Activated CD4-positive, alpha-beta T cell treated with anti-CD3 and anti-CD28 coated beads for 36 hours (primary cell): ENCODE data around the gene ANKMY1. TPM values are rescaled to one million over a fixed set of nuclear protein-coding genes. Genes with fewer than 3 reads are reported as not detected.

Experiments
- ATAC-seq: fragments of 200-7000 bp; cut with Tn5 transposase; one replicate; pipeline ENCODE4 v1.10.0; 2021; ENCODE audit warnings: mild to moderate bottlenecking, moderate library complexity
- CTCF ChIA-PET: fragments of 350-600 bp; sonication (Branson Sonifier 250); formaldehyde crosslinking; loops from one replicate; lab custom pipeline; 2021; ENCODE audit warnings: antibody characterized with exemption; lab: Charles Lee
- POLR2A ChIA-PET: fragments of 350-600 bp; sonication (Branson Sonifier 250); formaldehyde crosslinking; loops from one replicate; lab custom pipeline; 2021; ENCODE audit warnings: antibody characterized with exemption, inconsistent platforms; lab: Charles Lee
- DNase-seq: peaks from one replicate; pipeline ENCODE4 v3.0.0-alpha.2; 2020
- H3K27ac Mint-ChIP-seq: one replicate; pipeline ENCODE4 v1.8.0; 2021; ENCODE audit warnings: mixed read lengths
- H3K27me3 Mint-ChIP-seq: one replicate; pipeline ENCODE4 v1.8.0; 2021; ENCODE audit warnings: mixed read lengths
- H3K36me3 Mint-ChIP-seq: one replicate; pipeline ENCODE4 v1.8.0; 2021; ENCODE audit warnings: low read depth, mixed read lengths
- H3K4me1 Mint-ChIP-seq: one replicate; pipeline ENCODE4 v1.8.0; 2021; ENCODE audit warnings: mixed read lengths
- H3K4me3 Mint-ChIP-seq: one replicate; pipeline ENCODE4 v1.8.0; 2021; ENCODE audit warnings: mild to moderate bottlenecking, moderate library complexity, mixed read lengths
- H3K9me3 Mint-ChIP-seq: one replicate; pipeline ENCODE4 v1.8.0; 2021; ENCODE audit warnings: low read depth, mixed read lengths
- intact Hi-C, 2 experiments: fragments of 100-400 bp; cut with DNase I in 1 of 2; cut with micrococcal nuclease in 1 of 2; formaldehyde crosslinking; loops; one replicate each; pipeline versions ENCODE4 v1.14.2 to v1.15.1; 2022 to 2024; cut with DNase I, micrococcal nuclease
- total RNA-seq, 2 experiments: library from RNA; stranded (reverse); gene quantifications; one replicate each; pipeline ENCODE4 v1.2.3, GENCODE V29; 2021

Gene ANKMY1
- total RNA-seq, 2 experiments from 2014 or later = 20.7 to 24.0 TPM

DNA sequence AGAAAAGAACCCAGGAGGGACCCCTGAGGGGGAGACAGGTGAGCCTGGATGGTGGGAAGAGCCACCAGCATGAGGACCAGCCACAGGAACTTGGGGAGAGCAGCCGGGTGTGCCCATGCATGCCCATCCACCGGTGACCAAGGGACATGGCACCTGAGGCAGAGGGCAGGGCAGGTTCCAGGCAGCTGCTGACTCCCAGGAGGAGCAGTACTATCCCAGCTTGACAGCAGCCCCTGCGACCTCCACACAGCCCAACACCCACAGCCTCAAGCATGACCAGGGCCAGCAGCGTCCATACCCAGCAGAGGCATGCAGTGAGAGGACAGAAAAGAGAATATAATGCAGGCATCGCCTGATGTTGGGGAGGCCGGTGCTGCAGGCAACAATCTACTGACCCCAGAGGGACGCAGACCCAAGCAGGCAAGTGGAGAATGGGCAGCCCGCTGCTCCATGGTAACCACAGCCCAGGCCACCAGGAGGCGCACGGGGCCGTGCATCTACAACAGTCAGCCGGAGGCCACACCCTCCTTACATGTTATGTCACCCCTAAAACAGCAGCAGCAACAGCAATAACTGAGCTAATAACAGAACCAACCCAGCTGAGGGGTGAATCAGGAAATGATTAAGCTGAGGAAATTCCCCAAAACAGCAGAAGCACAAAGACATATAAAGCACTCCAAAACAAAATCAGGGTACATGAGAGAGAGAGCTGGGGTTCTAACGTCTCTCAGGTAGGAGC, 44.1 kb downstream of the ANKMY1 start:
- DNase-seq (peak; percentile 93), ATAC-seq (peak; percentile 99)
- Mint-ChIP-seq H3K27me3 (no peaks in the 10 kb centered on the region), H3K4me3 (no peak overlapping the region), H3K36me3 (peaks cover 2% of the 10 kb centered on the region), H3K4me1 (peaks cover 13% of the 10 kb centered on the region), H3K9me3 (no peaks in the 10 kb centered on the region), H3K27ac (peak overlapping the region; percentile 71)
- intact Hi-C loops = loop anchor here (1.0 to 10.0 kb wide), 6 partner anchors 47 to 329 kb away; partner anchors contain the start of genes CAPN10 (in 2 of the 2) and DUSP28 (in 2 of the 2)
- ChIA-PET CTCF (interaction anchor here (0.5 to 2.2 kb wide), 26 partner anchors 10 to 374 kb away, joined by 3 to 21 read pairs (median 4); partner anchors contain the start of gene CAPN10), POLR2A (interaction anchor here (0.6 kb wide), 1 partner anchor 1510 kb away, joined by 4 read pairs; no protein-coding TSS in a partner anchor)

- Mint-ChIP-seq H3K4me1 (peaks cover 13% of the 10 kb centered on the region), H3K27ac (no peak overlapping the region), H3K36me3 (peaks cover 2% of the 10 kb centered on the region), H3K4me3 (no peak overlapping the region), H3K27me3 (no peaks in the 10 kb centered on the region), H3K9me3 (no peaks in the 10 kb centered on the region)
- ATAC-seq (no peak), DNase-seq (no peak)
- CTCF ChIA-PET = interaction anchor here (0.6 to 2.2 kb wide), 5 partner anchors 39 to 310 kb away, joined by 4 to 21 read pairs (median 8); partner anchors contain the start of gene CAPN10
- intact Hi-C loops = loop anchor here (5.0 to 10.0 kb wide), 3 partner anchors 49 to 329 kb away; partner anchors contain the start of gene DUSP28 (in 1 of the 2)
- POLR2A ChIA-PET = no interaction called here
Measured at GRCh38 chr2:240512666-240513535, 44.9 kb downstream of the ANKMY1 start.

- intact Hi-C loops = loop anchor here (5.0 to 10.0 kb wide), 3 partner anchors 50 to 330 kb away; partner anchors contain the start of gene DUSP28 (in 1 of the 2)
- Mint-ChIP-seq H3K27me3 (no peaks in the 10 kb centered on the region), H3K4me1 (peaks cover 13% of the 10 kb centered on the region), H3K27ac (no peak overlapping the region), H3K36me3 (peaks cover 2% of the 10 kb centered on the region), H3K4me3 (no peak overlapping the region), H3K9me3 (no peaks in the 10 kb centered on the region)
- DNase-seq (no peak), ATAC-seq (no peak)
- ChIA-PET CTCF (no interaction called here), POLR2A (no interaction called here)
Measured at GRCh38 chr2:240512109-240512485, 45.7 kb downstream of the ANKMY1 start.

- Mint-ChIP-seq H3K4me3 (no peak overlapping the region), H3K36me3 (peaks cover 2% of the 10 kb centered on the region), H3K4me1 (peaks cover 13% of the 10 kb centered on the region), H3K27ac (no peak overlapping the region), H3K9me3 (no peaks in the 10 kb centered on the region), H3K27me3 (no peaks in the 10 kb centered on the region)
- CTCF ChIA-PET = no interaction called here
- intact Hi-C loops = loop anchor here (5.0 to 10.0 kb wide), 3 partner anchors 51 to 331 kb away; partner anchors contain the start of gene DUSP28 (in 1 of the 2)
- ATAC-seq = no peak
- POLR2A ChIA-PET = no interaction called here
- no peak for DNase-seq
Measured at GRCh38 chr2:240511351-240512108, 46.3 kb downstream of the ANKMY1 start.

- H3K9me3 Mint-ChIP-seq = no peaks in the 10 kb centered on the region
- DNase-seq (no peak), ATAC-seq (no peak)
- intact Hi-C loops = loop anchor here (5.0 to 10.0 kb wide), 3 partner anchors 52 to 332 kb away; partner anchors contain the start of gene DUSP28 (in 1 of the 2)
- no peaks in the 10 kb centered on the region for H3K27me3 Mint-ChIP-seq
- CTCF ChIA-PET = no interaction called here
- H3K4me1 Mint-ChIP-seq = peaks cover 13% of the 10 kb centered on the region
- H3K4me3 Mint-ChIP-seq = no peak overlapping the region
- no peak overlapping the region for H3K27ac Mint-ChIP-seq
- POLR2A ChIA-PET = no interaction called here
- H3K36me3 Mint-ChIP-seq = peaks cover 2% of the 10 kb centered on the region
Measured at GRCh38 chr2:240510513-240511210, 47.1 kb downstream of the ANKMY1 start.

GRCh38 chr2:240509667-240510512, 47.9 kb downstream of the ANKMY1 start:
- peaks cover 2% of the 10 kb centered on the region for H3K36me3 Mint-ChIP-seq
- no peaks in the 10 kb centered on the region for H3K9me3 Mint-ChIP-seq
- CTCF ChIA-PET = no interaction called here
- no peaks in the 10 kb centered on the region for H3K27me3 Mint-ChIP-seq
- peaks cover 13% of the 10 kb centered on the region for H3K4me1 Mint-ChIP-seq
- intact Hi-C loops = loop anchor here (5.0 to 10.0 kb wide), 3 partner anchors 52 to 332 kb away; partner anchors contain the start of gene DUSP28 (in 1 of the 2)
- POLR2A ChIA-PET = no interaction called here
- ATAC-seq (no peak), DNase-seq (no peak)
- H3K4me3 Mint-ChIP-seq = no peak overlapping the region
- H3K27ac Mint-ChIP-seq = no peak overlapping the region

- Mint-ChIP-seq H3K27me3 (no peaks in the 10 kb centered on the region), H3K9me3 (no peaks in the 10 kb centered on the region), H3K36me3 (peaks cover 2% of the 10 kb centered on the region), H3K4me1 (peaks cover 7% of the 10 kb centered on the region), H3K27ac (no peak overlapping the region), H3K4me3 (no peak overlapping the region)
- ATAC-seq (no peak), DNase-seq (no peak)
- intact Hi-C loops = no loop called here
- CTCF ChIA-PET = no interaction called here
- POLR2A ChIA-PET = no interaction called here
Measured at GRCh38 chr2:240508832-240509545, 48.8 kb downstream of the ANKMY1 start.

- H3K4me3 Mint-ChIP-seq = no peak overlapping the region
- CTCF ChIA-PET = no interaction called here
- POLR2A ChIA-PET = no interaction called here
- intact Hi-C loops = no loop called here
- ATAC-seq (no peak), DNase-seq (no peak)
- no peaks in the 10 kb centered on the region for H3K27me3 Mint-ChIP-seq
- H3K4me1 Mint-ChIP-seq = no peaks in the 10 kb centered on the region
- H3K36me3 Mint-ChIP-seq = peaks cover 2% of the 10 kb centered on the region
- no peak overlapping the region for H3K27ac Mint-ChIP-seq
- no peaks in the 10 kb centered on the region for H3K9me3 Mint-ChIP-seq
Measured at GRCh38 chr2:240507778-240508251, 50.0 kb downstream of the ANKMY1 start.

GRCh38 chr2:240507060-240507777, 50.6 kb downstream of the ANKMY1 start:
- Mint-ChIP-seq H3K27ac (no peak overlapping the region), H3K27me3 (no peaks in the 10 kb centered on the region), H3K4me3 (no peak overlapping the region), H3K9me3 (no peaks in the 10 kb centered on the region), H3K4me1 (no peaks in the 10 kb centered on the region), H3K36me3 (peaks cover 2% of the 10 kb centered on the region)
- ATAC-seq (no peak), DNase-seq (no peak)
- ChIA-PET POLR2A (no interaction called here), CTCF (no interaction called here)
- intact Hi-C loops = no loop called here
